Spleen (tissue), 11 donors: ENCODE data around the gene NONO. TPM values are rescaled to one million over a fixed set of nuclear protein-coding genes. Genes with fewer than 3 reads are reported as not detected.
"Not testable (repeated sequence)": the region's sequence is repeated elsewhere in the genome, so short reads cannot be mapped to it uniquely, and the experiment has no call there.

ENCODE experiments used
- DNase-seq: peaks from one replicate; pipeline ENCODE4 v3.0.0-alpha.2; 2020
- H3K27ac ChIP-seq, 8 donors: fragments of 200-600 bp; sonication (generic) in 7 of 8; 1 replicate in 4 of 8; 2 replicates in 4 of 8; pipeline versions ENCODE4 v1.5.0 to v1.8.0; 2016 to 2021; ENCODE audit warnings: inconsistent platforms in 4 of 8, mild to moderate bottlenecking in 4 of 8, moderate library complexity in 1 of 8
- H3K27me3 ChIP-seq, 7 donors: fragments of 200-600 bp; sonication (generic) in 6 of 7; replicated peaks in 1 of 7; 1 replicate in 4 of 7; 2 replicates in 3 of 7; pipeline versions ENCODE4 v1.5.0 to v1.8.0; 2016 to 2021; ENCODE audit warnings: inconsistent platforms in 3 of 7, mild to moderate bottlenecking in 1 of 7
- H3K36me3 ChIP-seq, 6 donors: fragments of 200-600 bp; sonication (generic) in 5 of 6; 1 replicate in 4 of 6; 2 replicates in 2 of 6; pipeline versions ENCODE4 v1.5.0 to v1.8.0; 2016 to 2021; ENCODE audit warnings: inconsistent platforms in 2 of 6
- H3K4me1 ChIP-seq, 6 donors: fragments of 200-600 bp; sonication (generic) in 5 of 6; 1 replicate in 3 of 6; 2 replicates in 3 of 6; pipeline versions ENCODE4 v1.5.0 to v1.8.0; 2016 to 2021; ENCODE audit warnings: inconsistent platforms in 3 of 6
- H3K4me3 ChIP-seq, 8 donors: fragments of 200-600 bp; sonication (generic) in 7 of 8; 1 replicate in 4 of 8; 2 replicates in 4 of 8; pipeline versions ENCODE4 v1.5.0 to v1.8.0; 2016 to 2021; ENCODE audit warnings: inconsistent platforms in 4 of 8, mild to moderate bottlenecking in 4 of 8, moderate library complexity in 2 of 8
- H3K9me3 ChIP-seq, 8 donors: fragments of 200-600 bp; sonication (generic) in 7 of 8; 1 replicate in 4 of 8; 2 replicates in 4 of 8; pipeline versions ENCODE4 v1.5.0 to v1.8.0; 2016 to 2021; ENCODE audit warnings: inconsistent platforms in 4 of 8
- POLR2A ChIP-seq, 3 donors: fragments of 450-650 bp; IDR thresholded peaks; one replicate each; pipeline ENCODE4 v1.5.1; 2017; ENCODE audit warnings: antibody characterized with exemption in 3 of 3, mild to moderate bottlenecking in 1 of 3
- POLR2AphosphoS5 ChIP-seq, 3 donors: sonication (generic); formaldehyde crosslinking; IDR thresholded peaks; one replicate each; pipeline ENCODE4 v1.5.1; 2017; ENCODE audit warnings: antibody characterized with exemption in 3 of 3
- WGBS, 5 donors: extraction: QIAGEN DNeasy Blood & Tissue Kit in 3 of 5; methylation state at CpG; one replicate each; pipeline versions ENCODE4 v1.1.5 to v1.1.7; 2013 to 2018; 5-methylcytosine and 5-hydroxymethylcytosine counted together
- intact Hi-C: fragments of 100-400 bp; cut with DNase I; formaldehyde crosslinking; loops from one replicate; pipeline ENCODE4 v1.15.0; 2023; ENCODE audit warnings: low total_unique reads
- polyA plus RNA-seq, 3 donors: library from polyadenylated mRNA; stranded (reverse); fragments of 200-250 nt; gene quantifications; one replicate each; pipeline ENCODE4 v1.2.1, GENCODE V29; 2013
- total RNA-seq, 7 donors: library from RNA; depleted of rRNA in 3 of 7; stranded (reverse); fragments of >200 nt in 3 of 7; fragmentation: NEBNext Ultra II Directional in 4 of 7; extraction: Animal tissue kit (Norgen Biotek cat#: 25700) in 4 of 7; gene quantifications; one replicate each; pipeline versions ENCODE4 v1.1.0 to v1.2.1, GENCODE V29; 2016 to 2021
- TF ChIP-seq, protein P1 (sequence below), 11 experiments: fragments of 200-600 bp in 7 of 11; fragments of 450-650 bp in 4 of 11; sonication (generic) in 4 of 11; IDR thresholded peaks in 8 of 11; conservative IDR thresholded peaks in 3 of 11; 1 replicate in 7 of 11; 2 replicates in 4 of 11; pipeline versions ENCODE4 v1.4.0 to v1.8.0; 2016 to 2021; ENCODE audit warnings: antibody characterized with exemption in 11 of 11, inconsistent platforms in 4 of 11, mild to moderate bottlenecking in 1 of 11
- donor health status: healthy with polysubstance abuse.
- donor health status: DM: no; HTN: no; CAD: no; lungs with moderate emphysema.
- donor health status: DM: no; HTN: no; CAD: no.
- donor health status: Bipolar disorder and iron deficiency.
- donor health status: healthy.
- donor health status: DM: no; HTN: no; CAD: no.
- donor health status: DM: yes; HTN: yes; CAD: no.

Gene NONO
- total and polyA plus RNA-seq, 10 donors, result 101 to 249 (median 229) TPM

DNA sequence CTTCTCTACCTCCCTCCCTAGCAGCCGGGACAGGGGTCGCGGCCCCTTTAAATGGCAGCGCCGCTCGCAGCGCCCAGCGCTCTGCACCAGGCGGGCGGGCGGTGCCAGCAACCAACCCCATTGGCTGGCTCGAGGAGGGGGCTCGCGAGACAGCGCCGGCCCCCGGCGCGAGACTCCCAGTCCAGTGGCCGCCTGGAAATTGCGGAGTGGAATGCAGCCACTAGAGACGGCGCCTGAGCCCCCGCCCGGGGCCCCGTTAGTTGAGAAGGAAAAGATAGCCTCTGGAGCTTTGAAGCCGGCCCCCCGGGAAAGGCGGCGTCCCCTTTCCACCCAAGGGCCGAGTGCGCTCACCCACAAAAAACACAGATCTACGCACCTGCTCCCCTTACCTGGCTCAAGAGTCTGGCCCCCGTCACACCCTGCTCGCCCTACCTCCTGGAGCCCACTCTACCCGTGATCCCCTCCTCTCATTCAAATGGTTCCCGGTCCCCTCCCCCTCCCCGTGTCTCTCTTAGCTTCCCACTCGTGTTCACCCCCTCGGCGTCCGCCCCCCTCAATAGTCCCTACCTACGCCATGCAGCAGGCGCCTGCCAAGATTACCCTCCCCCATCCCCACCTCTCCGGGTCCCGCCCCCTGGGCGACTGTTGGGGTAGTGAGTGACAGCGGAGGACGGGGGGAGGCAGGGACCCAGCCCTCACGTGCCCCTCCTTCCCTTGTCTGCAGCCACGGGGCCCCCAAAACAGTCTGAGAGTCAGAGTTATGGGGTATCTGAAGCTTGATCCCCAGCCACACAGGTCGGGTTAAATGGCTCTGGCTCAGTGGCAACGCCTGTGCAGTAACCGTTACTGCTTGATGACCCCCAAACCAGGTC is 29.1 kb upstream of the NONO start, which contains the start of gene ZMYM3:
Gene ZMYM3 (minus strand): TSS at position 49 of the 872 bp plus-strand sequence. CDS start 885 bp downstream, outside the sequence.
- Histone ChIP-seq H3K27me3 (peaks cover 0 to 7% (median 0%) of the 10 kb centered on the region in 7 donors), H3K9me3 (no peaks in the 10 kb centered on the region), H3K4me1 (peaks cover 0 to 26% (median 15%) of the 10 kb centered on the region in 6 donors), H3K4me3 (peak within 1 kb of the TSS; percentile 52 to 86 (median 60)), H3K27ac (peak within 1 kb of the TSS; percentile 6 to 90 (median 86)), H3K36me3 (peaks cover 0 to 17% (median 7%) of the 10 kb centered on the region in 6 donors)
- WGBS, 5 donors, result 1 to 31% (median 1%) methylated on average over 23 to 54 of the region's 54 CpGs
- DNase-seq, result peak; percentile 94
- intact Hi-C loops, result no loop called here
- TF ChIP-seq, protein P1, sequence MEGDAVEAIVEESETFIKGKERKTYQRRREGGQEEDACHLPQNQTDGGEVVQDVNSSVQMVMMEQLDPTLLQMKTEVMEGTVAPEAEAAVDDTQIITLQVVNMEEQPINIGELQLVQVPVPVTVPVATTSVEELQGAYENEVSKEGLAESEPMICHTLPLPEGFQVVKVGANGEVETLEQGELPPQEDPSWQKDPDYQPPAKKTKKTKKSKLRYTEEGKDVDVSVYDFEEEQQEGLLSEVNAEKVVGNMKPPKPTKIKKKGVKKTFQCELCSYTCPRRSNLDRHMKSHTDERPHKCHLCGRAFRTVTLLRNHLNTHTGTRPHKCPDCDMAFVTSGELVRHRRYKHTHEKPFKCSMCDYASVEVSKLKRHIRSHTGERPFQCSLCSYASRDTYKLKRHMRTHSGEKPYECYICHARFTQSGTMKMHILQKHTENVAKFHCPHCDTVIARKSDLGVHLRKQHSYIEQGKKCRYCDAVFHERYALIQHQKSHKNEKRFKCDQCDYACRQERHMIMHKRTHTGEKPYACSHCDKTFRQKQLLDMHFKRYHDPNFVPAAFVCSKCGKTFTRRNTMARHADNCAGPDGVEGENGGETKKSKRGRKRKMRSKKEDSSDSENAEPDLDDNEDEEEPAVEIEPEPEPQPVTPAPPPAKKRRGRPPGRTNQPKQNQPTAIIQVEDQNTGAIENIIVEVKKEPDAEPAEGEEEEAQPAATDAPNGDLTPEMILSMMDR (IDR thresholded peaks at IDR 0.05 in 8 of 11, conservative IDR thresholded peaks at IDR 0.05 in 3 of 11), result peak in 1 of 11 experiments; percentile 20
- TF ChIP-seq POLR2AphosphoS5 (IDR thresholded peaks at IDR 0.05) (peak; percentile 75 to 86 (median 82)), POLR2A (IDR thresholded peaks at IDR 0.05) (peak in 1 of 3 donors; percentile 27)

DNA sequence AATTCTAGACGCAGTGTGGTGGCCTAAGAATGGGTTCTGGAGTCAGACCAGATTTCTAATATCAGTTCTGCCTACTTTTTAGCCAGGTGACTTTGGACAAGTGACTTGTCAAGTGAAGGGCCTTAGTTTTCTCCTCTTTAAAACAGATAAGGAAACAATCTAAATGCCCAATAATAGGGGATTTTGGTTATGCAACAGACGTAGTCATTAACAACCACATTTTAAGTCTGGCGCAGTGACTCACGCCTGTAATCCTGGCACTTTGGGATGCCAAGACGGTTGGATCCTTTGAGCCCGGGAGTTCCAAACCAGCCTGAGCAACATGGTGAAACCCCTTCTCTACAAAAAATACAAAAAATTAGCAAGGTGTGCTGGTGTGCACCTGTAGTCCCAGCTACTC is 27.4 kb upstream of the NONO start:
- TF ChIP-seq, protein P1 (IDR thresholded peaks at IDR 0.05 in 8 of 11, conservative IDR thresholded peaks at IDR 0.05 in 3 of 11), result no peak
- TF ChIP-seq POLR2AphosphoS5 (IDR thresholded peaks at IDR 0.05) (no peak), POLR2A (IDR thresholded peaks at IDR 0.05) (no peak)
- peaks cover 0 to 26% (median 15%) of the 10 kb centered on the region in 6 donors for H3K4me1 ChIP-seq
- peaks cover 0 to 7% (median 0%) of the 10 kb centered on the region in 7 donors for H3K27me3 ChIP-seq
- no peaks in the 10 kb centered on the region for H3K36me3 ChIP-seq
- intact Hi-C loops, result no loop called here
- no peak overlapping the region for H3K4me3 ChIP-seq
- H3K9me3 ChIP-seq, result no peaks in the 10 kb centered on the region
- H3K27ac ChIP-seq, result peak overlapping the region in 5 of 8 donors; percentile 85 to 90 (median 89)
- no peak for DNase-seq
- 75 to 91% (median 82%) methylated on average over 6 of the region's 6 CpGs for WGBS, 5 donors

DNA sequence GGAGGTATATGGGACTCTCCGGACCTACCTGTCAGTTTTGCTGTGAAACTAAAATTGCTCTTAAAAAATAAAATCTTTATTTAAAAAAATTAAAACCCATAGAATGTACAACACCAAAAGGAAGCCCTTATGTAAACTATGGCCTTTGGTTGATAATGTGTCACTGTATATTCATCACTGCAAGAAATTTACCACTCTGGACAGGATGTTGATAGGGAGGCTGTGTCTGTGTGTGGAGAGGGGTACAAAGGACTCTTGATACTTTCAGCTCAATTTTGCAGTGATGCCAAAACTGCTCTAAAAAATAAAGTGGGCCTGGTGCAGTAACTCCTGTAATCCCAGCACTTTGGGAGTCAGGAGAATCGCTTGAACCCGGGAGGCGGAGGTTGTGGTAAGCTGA is 26.6 kb upstream of the NONO start:
- H3K4me3 ChIP-seq, result no peak overlapping the region
- H3K27ac ChIP-seq, result no peak overlapping the region
- peaks cover 0 to 19% (median 11%) of the 10 kb centered on the region in 6 donors for H3K4me1 ChIP-seq
- intact Hi-C loops, result no loop called here
- H3K27me3 ChIP-seq, result peaks cover 0 to 7% (median 0%) of the 10 kb centered on the region in 7 donors
- H3K9me3 ChIP-seq, result no peaks in the 10 kb centered on the region
- H3K36me3 ChIP-seq, result no peaks in the 10 kb centered on the region
- DNase-seq, result no peak
- TF ChIP-seq POLR2AphosphoS5 (IDR thresholded peaks at IDR 0.05) (no peak), POLR2A (IDR thresholded peaks at IDR 0.05) (no peak)
- TF ChIP-seq, protein P1 (IDR thresholded peaks at IDR 0.05 in 8 of 11, conservative IDR thresholded peaks at IDR 0.05 in 3 of 11), result no peak
- 90 to 98% (median 94%) methylated on average over 4 of the region's 4 CpGs for WGBS, 5 donors

DNA sequence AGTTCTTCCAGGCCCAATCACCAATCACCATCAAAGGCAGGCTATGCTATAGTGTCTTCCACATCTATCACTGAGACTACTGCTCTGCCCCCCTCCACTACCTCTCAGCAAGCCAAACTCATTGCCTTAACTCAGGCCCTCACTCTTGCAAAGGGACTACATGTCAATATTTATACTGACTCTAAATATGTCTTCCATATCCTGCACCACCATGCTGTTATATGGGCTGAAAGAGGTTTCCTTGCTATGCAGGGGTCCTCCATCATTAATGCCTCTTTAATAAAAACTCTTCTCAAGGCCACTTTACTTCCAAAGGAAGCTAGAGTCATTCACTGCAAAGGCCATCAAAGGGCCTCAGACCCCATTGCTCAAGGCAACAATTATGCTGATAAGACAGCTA is 14.8 kb upstream of the NONO start:
- H3K36me3 ChIP-seq, H3K27me3 ChIP-seq, H3K4me1 ChIP-seq, DNase-seq, H3K27ac ChIP-seq, H3K4me3 ChIP-seq, intact Hi-C loops: not testable (repeated sequence)
- peaks cover 0 to 18% (median 0%) of the 10 kb centered on the region in 8 donors for H3K9me3 ChIP-seq
